HFFc6 (cell line): ENCODE results near the gene UMAD1. TPM values are rescaled to one million over a fixed set of nuclear protein-coding genes. Genes with fewer than 3 reads are reported as not detected.

Experiments
- DNase-seq: peaks from one replicate; pipeline ENCODE4 v3.0.0-alpha.2; 2018
- H3K27ac Mint-ChIP-seq: 2 replicates; pipeline ENCODE4 v1.8.0; 2020; ENCODE audit warnings: mild to moderate bottlenecking, mixed read lengths
- H3K27me3 Mint-ChIP-seq: 2 replicates; pipeline ENCODE4 v1.8.0; 2021; ENCODE audit warnings: mild to moderate bottlenecking, moderate library complexity, mixed read lengths; ENCODE audit not compliant: insufficient read depth
- H3K36me3 Mint-ChIP-seq: 2 replicates; pipeline ENCODE4 v1.8.0; 2021; ENCODE audit warnings: low read depth, mixed read lengths
- H3K4me1 Mint-ChIP-seq: 2 replicates; pipeline ENCODE4 v1.8.0; 2020; ENCODE audit warnings: low read depth, mixed read lengths
- H3K4me3 Mint-ChIP-seq: 2 replicates; pipeline ENCODE4 v1.8.0; 2020; ENCODE audit warnings: mild to moderate bottlenecking, moderate library complexity, mixed read lengths
- H3K9me3 Mint-ChIP-seq: 2 replicates; pipeline ENCODE4 v1.8.0; 2020; ENCODE audit warnings: mild to moderate bottlenecking, mixed read lengths
- CTCF ChIP-seq: fragments of 200-600 bp; sonication (generic); IDR thresholded peaks from 2 replicates; pipeline ENCODE4 v1.5.0; 2021; ENCODE audit warnings: antibody characterized with exemption, mild to moderate bottlenecking
- total RNA-seq, 6 experiments: library from RNA; stranded (reverse); fragmentation: NEBNext Ultra II Directional; extraction: Animal tissue kit (Norgen Biotek cat#: 25700); gene quantifications; 2 replicates in 1 of 6; 3 replicates in 5 of 6; pipeline ENCODE4 v1.2.3, GENCODE V29; 2021

Gene UMAD1
- total RNA-seq, 6 experiments from 2014 or later = 11.6 to 14.6 (median 12.1) TPM

DNA sequence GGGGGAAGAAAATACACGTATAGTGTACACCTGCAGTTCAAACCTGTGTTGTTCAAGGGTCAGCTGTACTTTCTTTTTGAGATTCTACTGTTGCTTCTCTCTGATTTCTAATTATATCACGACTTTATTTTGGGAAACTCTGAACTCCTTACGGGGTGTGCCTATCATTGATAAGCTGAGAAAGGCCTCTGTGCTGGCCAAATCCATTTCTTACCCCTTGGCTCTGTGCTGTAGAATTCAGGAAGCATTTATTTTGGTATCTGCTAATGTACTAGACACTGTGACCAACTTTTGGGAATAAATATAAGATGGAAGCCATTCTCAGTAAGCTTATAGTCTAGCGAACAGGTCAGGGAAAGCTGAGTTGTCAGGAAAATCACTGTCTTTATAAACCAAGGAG is 104.7 kb downstream of the UMAD1 start:
- H3K9me3 Mint-ChIP-seq = no peaks in the 10 kb centered on the region
- no peaks in the 10 kb centered on the region for H3K4me1 Mint-ChIP-seq
- H3K36me3 Mint-ChIP-seq = no peaks in the 10 kb centered on the region
- H3K4me3 Mint-ChIP-seq = no peak overlapping the region
- no peak for DNase-seq
- H3K27ac Mint-ChIP-seq = no peak overlapping the region
- TF ChIP-seq CTCF = no peak
- H3K27me3 Mint-ChIP-seq = peaks cover 3% of the 10 kb centered on the region; the same call in 1 of the 2 replicates

- no peak for DNase-seq
- Mint-ChIP-seq H3K4me3 (no peak overlapping the region), H3K9me3 (no peaks in the 10 kb centered on the region), H3K27me3 (peaks cover 3% of the 10 kb centered on the region; the same call in 1 of the 2 replicates), H3K4me1 (0 out of 2 replicates have a peak, but pooled peaks cover 2% of the 10 kb centered on the region), H3K27ac (no peak overlapping the region), H3K36me3 (no peaks in the 10 kb centered on the region)
- TF ChIP-seq CTCF = no peak
Observed at GRCh38 chr7:7745966-7746365, 105.4 kb downstream of the UMAD1 start.

DNA sequence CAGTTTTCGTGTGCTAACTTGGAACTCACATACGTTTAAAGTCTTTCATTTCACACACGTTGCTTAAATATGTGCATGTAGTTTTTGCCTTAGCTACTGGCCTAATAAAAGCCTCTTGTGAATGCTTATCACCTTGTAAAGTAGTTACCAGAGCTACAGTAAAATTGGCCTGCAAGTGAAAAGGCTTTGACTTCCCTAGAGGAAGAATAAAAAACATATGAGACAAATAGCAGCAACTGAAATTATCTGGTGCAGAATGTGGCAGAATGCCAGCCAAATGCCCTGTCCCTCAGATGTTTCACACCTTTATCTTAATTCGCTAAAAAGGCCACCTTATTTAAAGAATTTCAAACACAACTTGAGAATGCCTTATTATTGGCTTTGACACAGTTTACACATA is 105.9 kb downstream of the UMAD1 start:
- TF ChIP-seq CTCF = no peak
- H3K27me3 Mint-ChIP-seq = peaks cover 3% of the 10 kb centered on the region; the same call in 1 of the 2 replicates

GRCh38 chr7:7750571-7751242 is 110.2 kb downstream of the UMAD1 start:
- no peak for DNase-seq
- Mint-ChIP-seq H3K36me3 (no peaks in the 10 kb centered on the region), H3K4me1 (0 out of 2 replicates have a peak, but pooled peaks cover 6% of the 10 kb centered on the region), H3K27ac (no peak overlapping the region), H3K4me3 (no peak overlapping the region), H3K9me3 (no peaks in the 10 kb centered on the region), H3K27me3 (peaks cover 2% of the 10 kb centered on the region; the same call in 1 of the 2 replicates)
- TF ChIP-seq CTCF = no peak

More for the DNA sequence above, 105.9 kb downstream of the UMAD1 start:
- Mint-ChIP-seq H3K36me3 (no peaks in the 10 kb centered on the region), H3K27ac (no peak overlapping the region), H3K4me1 (0 out of 2 replicates have a peak, but pooled peaks cover 6% of the 10 kb centered on the region), H3K9me3 (no peaks in the 10 kb centered on the region), H3K4me3 (no peak overlapping the region)
- DNase-seq = no peak

DNA sequence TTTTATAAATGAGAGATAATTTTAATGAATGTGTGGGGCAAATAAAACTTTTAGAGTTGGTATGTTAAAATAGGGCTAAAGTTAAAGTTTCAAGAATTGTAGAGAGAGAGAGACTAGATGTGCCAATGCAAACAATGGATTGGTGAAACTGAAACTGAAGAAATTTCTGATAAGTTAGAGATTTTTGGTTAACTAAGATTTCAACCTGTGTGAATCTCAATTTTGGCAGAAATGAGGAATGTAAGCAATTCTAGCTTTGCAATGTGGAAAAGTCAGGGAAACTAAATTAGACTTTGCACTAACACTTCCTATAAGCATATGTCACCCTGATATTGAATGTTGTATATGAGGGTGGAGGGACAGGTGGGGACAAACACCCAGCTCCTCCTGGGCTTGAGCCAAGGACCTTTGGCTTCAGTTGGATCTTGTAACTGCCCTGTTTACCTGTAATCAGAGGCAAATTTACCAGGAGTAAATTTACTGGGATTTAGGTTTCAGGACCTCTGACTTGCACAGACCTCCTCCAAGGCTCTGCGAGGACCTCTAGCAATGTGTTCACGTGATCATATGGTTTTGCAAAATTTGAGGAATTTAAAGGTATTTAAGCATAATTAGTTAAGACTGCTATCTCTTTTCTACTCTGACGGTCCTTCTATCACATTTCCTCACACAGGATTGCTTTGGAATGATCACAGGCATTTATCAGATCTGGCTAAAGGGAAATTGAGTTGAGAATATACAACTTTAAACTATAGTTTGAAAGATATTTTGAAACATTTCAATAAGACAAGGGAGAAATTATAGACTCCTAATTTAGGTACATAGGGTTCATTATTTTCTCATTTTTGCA is 110.9 kb downstream of the UMAD1 start:
- H3K27ac Mint-ChIP-seq = no peak overlapping the region
- no peak for TF ChIP-seq CTCF

More for the DNA sequence above, 110.9 kb downstream of the UMAD1 start:
- H3K9me3 Mint-ChIP-seq = no peaks in the 10 kb centered on the region
- no peak for DNase-seq
- no peaks in the 10 kb centered on the region for H3K36me3 Mint-ChIP-seq
- H3K27me3 Mint-ChIP-seq = no peaks in the 10 kb centered on the region
- H3K4me1 Mint-ChIP-seq = 0 out of 2 replicates have a peak, but pooled peaks cover 6% of the 10 kb centered on the region
- no peak overlapping the region for H3K4me3 Mint-ChIP-seq
